Activated effector memory CD4-positive, alpha-beta T cell treated with anti-CD3 and anti-CD28 coated beads, Interleukin-2, amount 50 U/mL, for 16 hours (primary cell): ENCODE data around the gene EPB41L3.
"Not testable (repeated sequence)": the region's sequence is repeated elsewhere in the genome, so short reads cannot be mapped to it uniquely, and the experiment has no call there.

Source experiments
- DNase-seq: peaks from one replicate; pipeline ENCODE4 v3.0.0-alpha.2; 2020

EPB41L3 gene

GRCh38 chr18:5490753-5491480, 52.9 kb downstream of the EPB41L3 start:
- DNase-seq = no peak

- DNase-seq = no peak
Observed at GRCh38 chr18:5488844-5489243, 55.0 kb downstream of the EPB41L3 start.

GRCh38 chr18:5488044-5488443, 55.8 kb downstream of the EPB41L3 start:
- not testable (repeated sequence) for DNase-seq

GRCh38 chr18:5484526-5484925, 59.3 kb downstream of the EPB41L3 start:
- DNase-seq = no peak

- no peak for DNase-seq
Observed at GRCh38 chr18:5481621-5482020, 62.2 kb downstream of the EPB41L3 start.

GRCh38 chr18:5478261-5478660, 65.5 kb downstream of the EPB41L3 start:
- no peak for DNase-seq

GRCh38 chr18:5476961-5477800, 66.6 kb downstream of the EPB41L3 start:
- DNase-seq = no peak

- DNase-seq = no peak
Observed at GRCh38 chr18:5475267-5475666, 68.5 kb downstream of the EPB41L3 start.

GRCh38 chr18:5469340-5469739, 74.5 kb downstream of the EPB41L3 start:
- no peak for DNase-seq

GRCh38 chr18:5468394-5468793, 75.4 kb downstream of the EPB41L3 start:
- DNase-seq = no peak

- DNase-seq = no peak
Observed at GRCh38 chr18:5467671-5468070, 76.1 kb downstream of the EPB41L3 start.

GRCh38 chr18:5466256-5466655, 77.5 kb downstream of the EPB41L3 start:
- no peak for DNase-seq

GRCh38 chr18:5464251-5464650, 79.5 kb downstream of the EPB41L3 start:
- no peak for DNase-seq

GRCh38 chr18:5463831-5464230, 80.0 kb downstream of the EPB41L3 start:
- no peak for DNase-seq

GRCh38 chr18:5463390-5463789, 80.4 kb downstream of the EPB41L3 start:
- no peak for DNase-seq

GRCh38 chr18:5462227-5462626, 81.6 kb downstream of the EPB41L3 start:
- no peak for DNase-seq

- DNase-seq = no peak
Observed at GRCh38 chr18:5461041-5461440, 82.8 kb downstream of the EPB41L3 start.

- DNase-seq = no peak
Observed at GRCh38 chr18:5457462-5457957, 86.3 kb downstream of the EPB41L3 start.

GRCh38 chr18:5456577-5457461, 87.0 kb downstream of the EPB41L3 start:
- no peak for DNase-seq

GRCh38 chr18:5455674-5456073, 88.1 kb downstream of the EPB41L3 start:
- no peak for DNase-seq

GRCh38 chr18:5452943-5453443, 90.8 kb downstream of the EPB41L3 start:
- DNase-seq = no peak

- DNase-seq = no peak
Observed at GRCh38 chr18:5451871-5452270, 91.9 kb downstream of the EPB41L3 start.

GRCh38 chr18:5451150-5451549, 92.6 kb downstream of the EPB41L3 start:
- DNase-seq = no peak
